Panc1 (cell line): Measurements from ENCODE around the gene CLVS2.

Experiments
- CTCF ChIP-seq: fragments of 450-650 bp; IDR thresholded peaks from 2 replicates; pipeline ENCODE4 v1.5.1; 2017; ENCODE audit warnings: mild to moderate bottlenecking
- POLR2AphosphoS5 ChIP-seq: IDR thresholded peaks from 2 replicates; pipeline ENCODE4 v1.6.1; 2012; ENCODE audit warnings: mild to moderate bottlenecking, low read depth, low read length, moderate library complexity
- TCF7L2 ChIP-seq: IDR thresholded peaks from 2 replicates; pipeline ENCODE4 v1.6.1; 2011; ENCODE audit warnings: mild to moderate bottlenecking, low read depth, low read length, inconsistent platforms

- TF ChIP-seq CTCF, result no peak
- TF ChIP-seq POLR2AphosphoS5, result no peak
- TF ChIP-seq TCF7L2, result no peak
Observed at GRCh38 chr6:123001540-123001939, 5.5 kb downstream of the CLVS2 start.
